ENCODE measurements around the gene CCAR1.
"Not testable (repeated sequence)": the region's sequence is repeated elsewhere in the genome, so short reads cannot be mapped to it uniquely, and the experiment has no call there.

GRCh38 chr10:68708987-68709386, 12.1 kb upstream of the CCAR1 start:
- TF ChIP-seq EZH2 (IDR thresholded peaks at IDR 0.05; ENCODE audit: borderline replicate concordance, insufficient read depth, low read length, poor library complexity, severe bottlenecking); TAF1 (IDR thresholded peaks at IDR 0.05; ENCODE audit: low read depth): not testable (repeated sequence)
- TF ChIP-seq, protein P1, sequence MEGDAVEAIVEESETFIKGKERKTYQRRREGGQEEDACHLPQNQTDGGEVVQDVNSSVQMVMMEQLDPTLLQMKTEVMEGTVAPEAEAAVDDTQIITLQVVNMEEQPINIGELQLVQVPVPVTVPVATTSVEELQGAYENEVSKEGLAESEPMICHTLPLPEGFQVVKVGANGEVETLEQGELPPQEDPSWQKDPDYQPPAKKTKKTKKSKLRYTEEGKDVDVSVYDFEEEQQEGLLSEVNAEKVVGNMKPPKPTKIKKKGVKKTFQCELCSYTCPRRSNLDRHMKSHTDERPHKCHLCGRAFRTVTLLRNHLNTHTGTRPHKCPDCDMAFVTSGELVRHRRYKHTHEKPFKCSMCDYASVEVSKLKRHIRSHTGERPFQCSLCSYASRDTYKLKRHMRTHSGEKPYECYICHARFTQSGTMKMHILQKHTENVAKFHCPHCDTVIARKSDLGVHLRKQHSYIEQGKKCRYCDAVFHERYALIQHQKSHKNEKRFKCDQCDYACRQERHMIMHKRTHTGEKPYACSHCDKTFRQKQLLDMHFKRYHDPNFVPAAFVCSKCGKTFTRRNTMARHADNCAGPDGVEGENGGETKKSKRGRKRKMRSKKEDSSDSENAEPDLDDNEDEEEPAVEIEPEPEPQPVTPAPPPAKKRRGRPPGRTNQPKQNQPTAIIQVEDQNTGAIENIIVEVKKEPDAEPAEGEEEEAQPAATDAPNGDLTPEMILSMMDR (IDR thresholded peaks at IDR 0.05; ENCODE audit: poor library complexity, severe bottlenecking) = not testable (repeated sequence)

Measured in neural cell (in vitro differentiated cells).